GM20000 (cell line): ENCODE data around the gene UVRAG.

Experiments
- DNase-seq: peaks from one replicate; pipeline ENCODE4 v3.0.0; 2012; ENCODE audit warnings: low spot score
- CTCF ChIP-seq: IDR thresholded peaks from 2 replicates; pipeline ENCODE4 v1.5.1; 2012; ENCODE audit warnings: mild to moderate bottlenecking, control low read depth; ENCODE audit errors: extremely low read depth, missing control alignments

The UVRAG gene

GRCh38 chr11:75994616-75995015 lies 179.6 kb downstream of the UVRAG start:
- TF ChIP-seq CTCF, result no peak
- DNase-seq, result no peak

- no peak for TF ChIP-seq CTCF
- DNase-seq, result no peak
Observed at GRCh38 chr11:75996523-75997442, 181.8 kb downstream of the UVRAG start.

- no peak for TF ChIP-seq CTCF
- no peak for DNase-seq
Observed at GRCh38 chr11:76004400-76004799, 189.4 kb downstream of the UVRAG start.

- no peak for TF ChIP-seq CTCF
- no peak for DNase-seq
Observed at GRCh38 chr11:76005756-76006155, 190.7 kb downstream of the UVRAG start.

- TF ChIP-seq CTCF, result no peak
- no peak for DNase-seq
Observed at GRCh38 chr11:76007166-76007565, 192.2 kb downstream of the UVRAG start.

GRCh38 chr11:76008474-76008873 lies 193.5 kb downstream of the UVRAG start:
- no peak for DNase-seq
- TF ChIP-seq CTCF, result no peak

GRCh38 chr11:76010051-76010450 lies 195.0 kb downstream of the UVRAG start:
- TF ChIP-seq CTCF, result no peak
- DNase-seq, result no peak
